ENCODE data around the gene ZNF511. TPM values are rescaled to one million over a fixed set of nuclear protein-coding genes. Genes with fewer than 3 reads are reported as not detected.

The ZNF511 gene
- total RNA-seq, 1 experiment from 2014 or later, result 42.7 TPM

DNA sequence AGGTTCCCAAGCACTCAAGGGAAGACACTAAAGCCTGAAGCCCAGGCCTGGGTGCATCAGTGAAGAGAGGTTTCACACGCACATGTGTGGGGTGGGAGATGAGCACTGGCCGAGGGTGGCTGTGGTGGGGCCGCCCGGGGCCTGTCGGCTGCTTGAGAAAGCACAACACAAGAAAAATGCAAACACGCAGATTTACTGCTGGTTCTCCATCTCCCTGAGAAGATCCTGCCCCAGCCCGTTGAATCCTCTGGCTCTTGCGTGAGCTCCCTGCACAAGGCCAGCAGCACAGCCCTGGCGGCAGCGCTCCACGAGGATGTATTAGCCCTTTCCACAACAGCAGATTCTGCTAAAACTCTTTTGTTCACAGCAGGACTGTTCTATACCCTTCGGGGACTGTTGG lies 6.2 kb downstream of the ZNF511 start:
- Mint-ChIP-seq H3K36me3 (ENCODE audit: insufficient read depth, unreplicated experiment) (peaks cover 15% of the 10 kb centered on the region), H3K27ac (ENCODE audit: low read depth, unreplicated experiment) (peak overlapping the region; percentile 43), H3K27me3 (ENCODE audit: insufficient read depth, unreplicated experiment) (peaks cover 13% of the 10 kb centered on the region), H3K4me3 (ENCODE audit: unreplicated experiment) (no peak overlapping the region), H3K4me1 (ENCODE audit: insufficient read depth, unreplicated experiment) (peaks cover 12% of the 10 kb centered on the region), H3K9me3 (ENCODE audit: unreplicated experiment) (no peaks in the 10 kb centered on the region)
- no TSS peak for BruUV-seq (replicated peaks)
- ChIA-PET POLR2A (no interaction called here), CTCF (interaction anchor here (0.6 to 3.2 kb wide), 9 partner anchors 8 to 302 kb away, joined by 3 to 29 read pairs (median 4); no protein-coding TSS in a partner anchor)
- TF ChIP-seq, protein P1, sequence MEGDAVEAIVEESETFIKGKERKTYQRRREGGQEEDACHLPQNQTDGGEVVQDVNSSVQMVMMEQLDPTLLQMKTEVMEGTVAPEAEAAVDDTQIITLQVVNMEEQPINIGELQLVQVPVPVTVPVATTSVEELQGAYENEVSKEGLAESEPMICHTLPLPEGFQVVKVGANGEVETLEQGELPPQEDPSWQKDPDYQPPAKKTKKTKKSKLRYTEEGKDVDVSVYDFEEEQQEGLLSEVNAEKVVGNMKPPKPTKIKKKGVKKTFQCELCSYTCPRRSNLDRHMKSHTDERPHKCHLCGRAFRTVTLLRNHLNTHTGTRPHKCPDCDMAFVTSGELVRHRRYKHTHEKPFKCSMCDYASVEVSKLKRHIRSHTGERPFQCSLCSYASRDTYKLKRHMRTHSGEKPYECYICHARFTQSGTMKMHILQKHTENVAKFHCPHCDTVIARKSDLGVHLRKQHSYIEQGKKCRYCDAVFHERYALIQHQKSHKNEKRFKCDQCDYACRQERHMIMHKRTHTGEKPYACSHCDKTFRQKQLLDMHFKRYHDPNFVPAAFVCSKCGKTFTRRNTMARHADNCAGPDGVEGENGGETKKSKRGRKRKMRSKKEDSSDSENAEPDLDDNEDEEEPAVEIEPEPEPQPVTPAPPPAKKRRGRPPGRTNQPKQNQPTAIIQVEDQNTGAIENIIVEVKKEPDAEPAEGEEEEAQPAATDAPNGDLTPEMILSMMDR (IDR thresholded peaks at IDR 0.05; ENCODE audit: unreplicated experiment), result no peak
- DNase-seq (ENCODE audit: unreplicated experiment), result no peak
- intact Hi-C loops (cut with micrococcal nuclease), result loop anchor here (10.0 kb wide), 1 partner anchor 660 kb away; no protein-coding TSS in a partner anchor

DNA sequence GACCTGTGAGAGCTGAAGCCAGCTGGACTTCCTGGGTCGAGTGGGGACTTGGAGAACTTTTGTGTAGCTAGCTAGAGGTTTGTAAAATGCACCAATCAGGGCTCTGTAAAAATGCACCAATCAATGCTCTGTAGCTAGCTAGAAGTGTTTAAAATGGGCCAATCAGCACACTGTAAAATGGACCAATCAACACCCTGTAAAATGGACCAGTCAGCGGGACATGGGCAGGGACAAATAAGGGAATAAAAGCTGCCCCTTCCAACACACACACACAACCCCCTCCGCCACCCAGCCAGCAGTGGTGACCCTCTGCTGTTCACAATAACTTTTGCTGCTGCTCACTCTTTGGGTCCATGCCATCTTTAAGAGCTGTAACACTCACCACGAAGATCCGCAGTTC lies 7.1 kb downstream of the ZNF511 start:
- H3K9me3 Mint-ChIP-seq (ENCODE audit: unreplicated experiment), result no peaks in the 10 kb centered on the region
- peaks cover 12% of the 10 kb centered on the region for H3K4me1 Mint-ChIP-seq (ENCODE audit: insufficient read depth, unreplicated experiment)
- DNase-seq (ENCODE audit: unreplicated experiment), result no peak
- no peak overlapping the region for H3K27ac Mint-ChIP-seq (ENCODE audit: low read depth, unreplicated experiment)
- H3K27me3 Mint-ChIP-seq (ENCODE audit: insufficient read depth, unreplicated experiment), result peaks cover 13% of the 10 kb centered on the region
- TF ChIP-seq, protein P1 (IDR thresholded peaks at IDR 0.05; ENCODE audit: unreplicated experiment), result no peak
- POLR2A ChIA-PET, result no interaction called here
- peaks cover 10% of the 10 kb centered on the region for H3K36me3 Mint-ChIP-seq (ENCODE audit: insufficient read depth, unreplicated experiment)
- no TSS peak for BruUV-seq (replicated peaks)
- CTCF ChIA-PET, result interaction anchor here (0.7 to 3.2 kb wide), 5 partner anchors 9 to 479 kb away, joined by 3 to 29 read pairs (median 3); no protein-coding TSS in a partner anchor
- H3K4me3 Mint-ChIP-seq (ENCODE audit: unreplicated experiment), result no peak overlapping the region
- intact Hi-C loops (cut with micrococcal nuclease), result loop anchor here (10.0 kb wide), 1 partner anchor 661 kb away; no protein-coding TSS in a partner anchor

DNA sequence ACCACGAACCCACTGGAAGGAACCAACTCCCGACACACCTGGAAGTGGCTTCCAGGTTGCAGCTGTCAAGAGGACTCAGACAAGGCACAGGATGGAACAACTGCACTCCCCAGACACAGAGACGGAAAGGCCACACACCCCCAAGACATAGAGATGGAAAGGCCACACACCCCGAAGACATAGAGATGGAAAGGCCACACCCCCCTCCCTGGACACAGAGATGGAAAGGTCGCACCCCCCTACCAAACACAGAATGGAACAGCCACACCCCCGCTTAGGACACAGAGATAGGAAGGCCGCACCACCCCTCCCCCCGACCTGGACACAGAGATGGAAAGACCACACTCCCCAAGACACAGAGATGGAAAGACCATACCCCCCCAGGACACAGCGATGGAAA lies 7.6 kb downstream of the ZNF511 start:
- peaks cover 9% of the 10 kb centered on the region for H3K36me3 Mint-ChIP-seq (ENCODE audit: insufficient read depth, unreplicated experiment)
- CTCF ChIA-PET, result interaction anchor here (0.7 to 3.2 kb wide), 3 partner anchors 8 to 480 kb away, joined by 3 to 29 read pairs (median 3); no protein-coding TSS in a partner anchor
- no peak for DNase-seq (ENCODE audit: unreplicated experiment)
- no peak overlapping the region for H3K27ac Mint-ChIP-seq (ENCODE audit: low read depth, unreplicated experiment)
- peaks cover 12% of the 10 kb centered on the region for H3K4me1 Mint-ChIP-seq (ENCODE audit: insufficient read depth, unreplicated experiment)
- peaks cover 13% of the 10 kb centered on the region for H3K27me3 Mint-ChIP-seq (ENCODE audit: insufficient read depth, unreplicated experiment)
- TF ChIP-seq, protein P1 (IDR thresholded peaks at IDR 0.05; ENCODE audit: unreplicated experiment), result no peak
- POLR2A ChIA-PET, result no interaction called here
- BruUV-seq (replicated peaks), result no TSS peak
- H3K9me3 Mint-ChIP-seq (ENCODE audit: unreplicated experiment), result no peaks in the 10 kb centered on the region
- H3K4me3 Mint-ChIP-seq (ENCODE audit: unreplicated experiment), result no peak overlapping the region
- intact Hi-C loops (cut with micrococcal nuclease), result loop anchor here (10.0 kb wide), 1 partner anchor 661 kb away; no protein-coding TSS in a partner anchor

DNA sequence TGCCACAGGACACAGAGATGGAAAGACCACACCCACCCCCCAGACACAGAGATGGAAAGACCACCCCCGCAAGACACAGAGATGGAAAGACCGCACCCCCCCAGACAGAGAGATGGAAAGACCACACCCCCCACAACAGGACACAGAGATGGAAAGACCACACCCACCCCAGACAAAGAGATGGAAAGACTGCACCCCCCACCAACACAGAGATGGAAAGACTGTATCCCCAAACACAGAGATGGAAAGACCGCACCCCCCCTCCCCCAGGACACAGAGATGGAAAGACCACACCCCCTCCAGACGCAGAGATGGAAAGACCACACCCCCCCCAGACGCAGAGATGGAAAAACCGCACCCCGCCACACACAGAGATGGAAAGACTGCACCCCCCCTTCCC lies 8.0 kb downstream of the ZNF511 start:
- H3K27ac Mint-ChIP-seq (ENCODE audit: low read depth, unreplicated experiment), result no peak overlapping the region
- H3K36me3 Mint-ChIP-seq (ENCODE audit: insufficient read depth, unreplicated experiment), result peaks cover 4% of the 10 kb centered on the region
- H3K4me3 Mint-ChIP-seq (ENCODE audit: unreplicated experiment), result no peak overlapping the region
- ChIA-PET CTCF (no interaction called here), POLR2A (no interaction called here)
- BruUV-seq (replicated peaks), result no TSS peak
- H3K4me1 Mint-ChIP-seq (ENCODE audit: insufficient read depth, unreplicated experiment), result peaks cover 12% of the 10 kb centered on the region
- TF ChIP-seq, protein P1 (IDR thresholded peaks at IDR 0.05; ENCODE audit: unreplicated experiment), result no peak
- no peak for DNase-seq (ENCODE audit: unreplicated experiment)
- no peaks in the 10 kb centered on the region for H3K9me3 Mint-ChIP-seq (ENCODE audit: unreplicated experiment)
- peaks cover 13% of the 10 kb centered on the region for H3K27me3 Mint-ChIP-seq (ENCODE audit: insufficient read depth, unreplicated experiment)
- intact Hi-C loops (cut with micrococcal nuclease), result loop anchor here (10.0 kb wide), 1 partner anchor 662 kb away; no protein-coding TSS in a partner anchor

All from MCF 10A (cell line).